Measurements from ENCODE around the gene TYROBP.

Gene TYROBP

DNA sequence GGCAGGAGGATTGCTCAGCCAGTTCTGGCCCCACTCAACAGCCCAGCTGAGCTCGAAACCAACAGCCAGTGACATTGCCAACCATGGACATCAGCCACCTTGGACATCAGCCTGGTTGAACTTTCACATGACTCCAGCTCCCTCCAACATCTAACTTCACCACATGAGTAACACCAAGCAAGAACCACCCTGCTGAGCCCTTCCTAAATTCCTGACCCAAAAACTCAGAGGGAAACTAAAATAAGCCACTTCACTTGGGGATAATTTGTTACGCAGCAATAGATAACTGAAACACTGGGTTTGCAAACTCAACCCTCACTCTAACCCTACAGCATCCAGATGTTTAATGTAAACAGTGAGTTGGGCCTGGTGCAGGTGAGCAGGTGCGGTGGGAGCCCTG is 17.4 kb upstream of the TYROBP start:
- TF ChIP-seq, protein P1, sequence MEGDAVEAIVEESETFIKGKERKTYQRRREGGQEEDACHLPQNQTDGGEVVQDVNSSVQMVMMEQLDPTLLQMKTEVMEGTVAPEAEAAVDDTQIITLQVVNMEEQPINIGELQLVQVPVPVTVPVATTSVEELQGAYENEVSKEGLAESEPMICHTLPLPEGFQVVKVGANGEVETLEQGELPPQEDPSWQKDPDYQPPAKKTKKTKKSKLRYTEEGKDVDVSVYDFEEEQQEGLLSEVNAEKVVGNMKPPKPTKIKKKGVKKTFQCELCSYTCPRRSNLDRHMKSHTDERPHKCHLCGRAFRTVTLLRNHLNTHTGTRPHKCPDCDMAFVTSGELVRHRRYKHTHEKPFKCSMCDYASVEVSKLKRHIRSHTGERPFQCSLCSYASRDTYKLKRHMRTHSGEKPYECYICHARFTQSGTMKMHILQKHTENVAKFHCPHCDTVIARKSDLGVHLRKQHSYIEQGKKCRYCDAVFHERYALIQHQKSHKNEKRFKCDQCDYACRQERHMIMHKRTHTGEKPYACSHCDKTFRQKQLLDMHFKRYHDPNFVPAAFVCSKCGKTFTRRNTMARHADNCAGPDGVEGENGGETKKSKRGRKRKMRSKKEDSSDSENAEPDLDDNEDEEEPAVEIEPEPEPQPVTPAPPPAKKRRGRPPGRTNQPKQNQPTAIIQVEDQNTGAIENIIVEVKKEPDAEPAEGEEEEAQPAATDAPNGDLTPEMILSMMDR (IDR thresholded peaks at IDR 0.05): no peak

DNA sequence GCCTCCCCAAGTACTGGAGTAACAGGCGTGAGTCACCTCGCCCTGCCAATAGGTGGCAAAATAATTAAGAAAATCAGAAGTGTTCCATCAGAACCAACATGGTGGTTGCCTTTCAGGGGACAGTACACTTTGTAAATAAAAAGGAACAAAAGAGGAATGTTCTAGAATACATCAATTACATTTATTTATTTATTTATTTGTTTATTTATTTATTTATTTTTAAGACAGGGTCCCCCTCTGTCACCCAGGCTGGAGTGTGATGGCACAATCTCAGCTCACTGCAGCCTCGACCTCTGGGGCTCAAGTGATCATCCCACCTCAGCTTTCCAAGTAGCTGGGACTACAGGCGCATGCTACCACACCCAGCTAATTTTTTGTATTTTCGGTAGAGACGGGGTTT is 12.9 kb upstream of the TYROBP start:
- TF ChIP-seq, protein P1 (IDR thresholded peaks at IDR 0.05): no peak

DNA sequence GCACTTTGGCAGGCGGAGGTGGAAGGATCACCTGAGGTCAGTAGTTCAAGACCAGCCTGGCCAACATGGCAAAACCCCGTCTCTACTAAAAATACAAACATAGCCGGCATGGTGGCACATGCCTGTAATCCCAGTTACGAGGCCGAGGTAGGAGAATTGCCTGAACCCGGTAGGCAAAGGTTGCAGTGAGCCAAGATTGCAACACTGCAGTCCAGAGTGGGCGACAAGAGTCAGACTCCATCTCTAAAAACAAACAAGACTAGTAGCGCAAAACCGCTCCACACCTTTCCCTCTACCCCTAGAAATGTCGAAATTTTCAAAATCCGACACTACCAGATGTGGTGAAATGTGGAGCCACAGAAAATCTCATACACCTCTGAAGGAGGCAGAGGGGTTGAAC is 11.2 kb upstream of the TYROBP start:
- TF ChIP-seq, protein P1 (IDR thresholded peaks at IDR 0.05): no peak

DNA sequence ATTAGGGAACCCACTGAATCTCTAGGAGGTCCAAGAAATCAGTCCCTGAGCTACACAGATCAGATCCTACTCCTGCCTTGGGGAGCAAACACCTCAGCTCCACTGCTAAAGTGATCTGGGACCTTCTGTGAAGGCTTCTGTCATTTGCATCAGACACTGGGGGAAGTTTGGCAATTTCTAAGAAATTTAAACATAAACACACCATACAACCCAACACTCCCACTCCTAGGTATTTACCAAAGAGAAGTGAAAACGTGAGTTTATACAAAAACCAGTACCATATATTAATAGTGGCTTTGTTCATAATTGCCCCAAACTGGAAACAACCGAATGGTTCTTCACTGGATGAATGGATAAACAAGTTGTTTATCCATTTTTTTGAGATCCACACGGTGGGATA is 7.3 kb upstream of the TYROBP start:
- TF ChIP-seq, protein P1 (IDR thresholded peaks at IDR 0.05): no peak

DNA sequence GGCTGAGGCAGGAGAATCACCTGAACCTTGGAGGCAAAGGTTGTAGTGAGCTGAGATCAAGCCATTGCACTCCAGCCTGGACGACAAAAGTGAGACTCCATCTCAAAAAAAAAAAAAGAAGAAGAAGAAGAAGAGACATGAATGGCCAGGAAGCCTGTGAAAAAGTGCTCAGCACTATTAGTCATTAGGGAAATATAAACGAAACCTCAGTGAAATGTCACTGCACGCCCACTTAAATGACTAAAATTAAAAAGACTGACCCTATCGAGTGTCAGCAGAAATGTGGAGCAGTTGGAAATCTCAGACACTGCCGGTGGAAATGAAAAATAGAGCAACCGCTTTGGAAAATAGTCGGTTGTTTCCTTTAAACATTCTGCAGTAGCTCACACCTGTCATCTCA is 5.5 kb upstream of the TYROBP start:
- TF ChIP-seq, protein P1 (IDR thresholded peaks at IDR 0.05): no peak

DNA sequence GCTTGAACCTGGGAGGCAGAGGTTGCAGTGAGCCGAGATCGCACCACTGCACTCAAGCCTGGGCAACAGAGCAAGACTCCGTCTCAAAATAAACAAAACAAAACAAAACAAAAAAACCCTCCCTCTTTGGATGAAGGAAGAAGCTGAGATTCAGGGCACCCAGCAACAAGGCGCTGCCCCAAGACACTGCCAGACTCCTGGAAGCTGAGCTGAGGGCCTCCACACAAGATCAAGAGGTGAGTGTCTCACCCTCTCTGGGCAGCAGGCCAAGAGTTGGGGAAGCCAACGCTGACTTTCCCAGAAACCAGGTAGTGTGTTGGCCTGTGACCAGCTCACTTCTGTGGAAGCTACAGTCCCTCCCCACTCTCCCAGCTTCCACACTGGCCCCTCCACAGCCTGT is 3.7 kb upstream of the TYROBP start:
- TF ChIP-seq, protein P1 (IDR thresholded peaks at IDR 0.05): no peak

DNA sequence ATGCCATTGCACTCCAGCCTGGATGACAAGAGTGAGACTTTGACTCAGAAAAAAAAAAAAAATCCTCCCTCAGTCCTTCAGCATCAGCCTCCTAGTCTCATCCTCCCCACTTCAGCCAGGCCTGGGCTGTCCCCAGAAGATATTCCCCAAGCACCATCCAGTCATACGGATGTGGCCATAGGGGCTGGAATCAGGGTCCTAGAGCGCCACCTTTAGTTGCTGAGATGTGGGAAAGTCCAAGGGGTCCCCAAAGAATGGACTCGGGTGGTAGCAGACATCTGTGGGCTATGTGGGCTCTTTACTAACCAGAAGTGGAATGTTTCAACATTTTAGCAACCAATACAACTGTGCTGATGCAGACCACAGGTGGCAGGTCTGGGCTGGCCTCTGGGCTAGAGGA is 3.1 kb upstream of the TYROBP start:
- TF ChIP-seq, protein P1 (IDR thresholded peaks at IDR 0.05): no peak

DNA sequence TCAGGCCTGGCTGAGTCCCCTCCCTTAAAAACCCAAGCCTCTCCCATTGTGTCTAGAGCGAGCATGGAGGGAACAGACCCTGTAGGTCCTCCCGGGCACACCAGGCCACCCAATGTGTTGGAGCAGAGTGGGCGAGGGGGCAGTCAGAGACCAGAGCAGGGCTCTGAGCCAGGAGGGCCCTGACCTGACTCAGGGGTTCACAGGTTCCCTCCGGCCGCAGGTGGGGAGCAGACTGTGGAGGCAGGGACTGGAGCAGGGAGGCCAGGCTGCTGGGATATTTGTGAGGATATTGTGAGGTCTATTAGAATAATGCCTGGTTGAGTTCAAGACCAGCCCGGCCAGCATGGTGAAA is 1.6 kb upstream of the TYROBP start:
- TF ChIP-seq, protein P1 (IDR thresholded peaks at IDR 0.05): no peak

Measured in LNCAP (cell line).